Vein endothelial cell (primary cell): ENCODE results near the gene BPTF. TPM values are rescaled to one million over a fixed set of nuclear protein-coding genes. Genes with fewer than 3 reads are reported as not detected.

Source experiments
- small RNA-seq: library from RNA; depleted of rRNA; stranded (forward); fragments of <200 nt; gene quantifications from one replicate; pipeline ENCODE3, GENCODE V24; 2012
- total RNA-seq: library from RNA; depleted of rRNA; stranded (reverse); fragments of >200 nt; gene quantifications from 2 replicates; pipeline ENCODE4 v1.2.3, GENCODE V29; 2012

The BPTF gene, protein sequence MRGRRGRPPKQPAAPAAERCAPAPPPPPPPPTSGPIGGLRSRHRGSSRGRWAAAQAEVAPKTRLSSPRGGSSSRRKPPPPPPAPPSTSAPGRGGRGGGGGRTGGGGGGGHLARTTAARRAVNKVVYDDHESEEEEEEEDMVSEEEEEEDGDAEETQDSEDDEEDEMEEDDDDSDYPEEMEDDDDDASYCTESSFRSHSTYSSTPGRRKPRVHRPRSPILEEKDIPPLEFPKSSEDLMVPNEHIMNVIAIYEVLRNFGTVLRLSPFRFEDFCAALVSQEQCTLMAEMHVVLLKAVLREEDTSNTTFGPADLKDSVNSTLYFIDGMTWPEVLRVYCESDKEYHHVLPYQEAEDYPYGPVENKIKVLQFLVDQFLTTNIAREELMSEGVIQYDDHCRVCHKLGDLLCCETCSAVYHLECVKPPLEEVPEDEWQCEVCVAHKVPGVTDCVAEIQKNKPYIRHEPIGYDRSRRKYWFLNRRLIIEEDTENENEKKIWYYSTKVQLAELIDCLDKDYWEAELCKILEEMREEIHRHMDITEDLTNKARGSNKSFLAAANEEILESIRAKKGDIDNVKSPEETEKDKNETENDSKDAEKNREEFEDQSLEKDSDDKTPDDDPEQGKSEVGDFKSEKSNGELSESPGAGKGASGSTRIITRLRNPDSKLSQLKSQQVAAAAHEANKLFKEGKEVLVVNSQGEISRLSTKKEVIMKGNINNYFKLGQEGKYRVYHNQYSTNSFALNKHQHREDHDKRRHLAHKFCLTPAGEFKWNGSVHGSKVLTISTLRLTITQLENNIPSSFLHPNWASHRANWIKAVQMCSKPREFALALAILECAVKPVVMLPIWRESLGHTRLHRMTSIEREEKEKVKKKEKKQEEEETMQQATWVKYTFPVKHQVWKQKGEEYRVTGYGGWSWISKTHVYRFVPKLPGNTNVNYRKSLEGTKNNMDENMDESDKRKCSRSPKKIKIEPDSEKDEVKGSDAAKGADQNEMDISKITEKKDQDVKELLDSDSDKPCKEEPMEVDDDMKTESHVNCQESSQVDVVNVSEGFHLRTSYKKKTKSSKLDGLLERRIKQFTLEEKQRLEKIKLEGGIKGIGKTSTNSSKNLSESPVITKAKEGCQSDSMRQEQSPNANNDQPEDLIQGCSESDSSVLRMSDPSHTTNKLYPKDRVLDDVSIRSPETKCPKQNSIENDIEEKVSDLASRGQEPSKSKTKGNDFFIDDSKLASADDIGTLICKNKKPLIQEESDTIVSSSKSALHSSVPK (N-terminal part only)
- total RNA-seq = 65.6 and 68.9 TPM in 2 replicates

DNA sequence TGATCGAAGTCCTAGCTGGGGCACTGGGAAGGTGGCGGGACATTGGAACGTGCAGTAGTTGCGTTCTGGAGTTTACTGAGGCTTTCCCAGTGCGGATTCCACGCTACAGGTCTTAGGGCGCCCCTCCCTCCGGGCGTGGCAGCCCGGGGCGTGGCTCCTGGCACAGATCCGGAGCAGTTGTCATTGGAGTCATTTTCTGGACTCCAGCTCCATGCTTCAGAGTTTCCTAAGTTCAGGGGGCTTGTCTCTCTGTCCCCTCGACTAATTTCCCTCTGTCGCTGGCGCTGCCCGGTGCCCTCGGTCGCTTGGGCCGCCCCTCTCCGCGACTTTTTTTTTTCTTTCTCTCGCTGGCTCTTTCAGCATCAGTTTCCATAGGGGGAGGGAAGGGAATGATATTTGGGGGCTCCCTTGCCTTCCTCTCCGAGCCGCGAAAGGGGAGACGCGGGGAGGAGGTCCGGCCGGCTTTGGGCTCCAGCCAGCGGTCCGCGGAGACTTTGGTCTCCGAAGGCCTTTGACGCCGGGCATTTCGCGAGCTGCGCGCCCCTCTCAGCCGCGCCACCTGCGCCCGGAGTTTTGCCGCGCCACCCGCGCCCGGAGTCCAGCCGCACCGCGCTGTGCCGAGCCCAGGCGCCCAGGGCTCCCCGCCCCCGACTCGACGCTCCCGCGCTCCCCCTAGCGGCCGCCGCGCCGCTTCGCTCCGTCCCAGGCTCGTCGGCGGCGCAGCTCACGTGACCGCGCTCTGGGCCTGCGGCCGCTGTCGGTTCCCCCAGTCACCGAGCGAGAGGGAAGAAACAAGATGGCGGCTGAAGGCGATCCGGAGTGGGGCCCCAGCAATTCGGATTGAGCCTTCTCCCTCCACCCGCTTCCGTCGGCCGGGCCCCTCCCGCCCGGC lies at the start of gene BPTF:
BPTF (plus strand) TSS at position 769 of the 892 bp plus-strand sequence. CDS start 222 bp downstream, outside the sequence.

GRCh38 chr17:67996301-67997171 lies 171.2 kb downstream of the BPTF start, which contains the start of gene C17orf58:
Gene C17orf58, minus strand, starts transcription at chr17:67996469. Its CDS starts 271 bp downstream, at chr17:67996198.

Small RNAs within 50 kb of the gene (small RNA-seq; reads per million reads assigned to genes)
- not detected for gene RN7SL622P

Other genes with a start within 250 kb of the BPTF start
- gene NOL11, start 107.6 kb upstream of the BPTF start, total RNA-seq = 36.3 and 48.7 TPM in 2 replicates
- 16.5 and 25.5 TPM in 2 replicates for gene C17orf58, start 171.0 kb downstream of the BPTF start, total RNA-seq
- 162 and 259 TPM in 2 replicates for gene KPNA2, start 210.2 kb downstream of the BPTF start, total RNA-seq